K562 (cell line): ENCODE data around the gene WFDC1. TPM values are rescaled to one million over a fixed set of nuclear protein-coding genes. Genes with fewer than 3 reads are reported as not detected.

Experiments
- ATAC-seq: fragments of 200-7000 bp; cut with Tn5 transposase; 3 replicates; pipeline ENCODE4 v1.9.1; 2020; ENCODE audit warnings: moderate library complexity
- BruUV-seq: library from RNA; stranded (reverse); fragments of 400-500 nt; replicated peaks from 2 replicates; lab custom pipeline; 2021; lab: Mats Ljungman, UMichigan
- CTCF ChIA-PET: fragments of 300-600 bp; formaldehyde crosslinking; extraction: SDS; loops from one replicate; lab custom pipeline; 2021; ENCODE audit warnings: low intra/inter-chr PET ratio; lab: Yijun Ruan, JAX
- POLR2A ChIA-PET: fragments of 300-600, 350-650 bp; sonication (Branson Sonifier 250); formaldehyde crosslinking; extraction: SDS; loops from one replicate; lab custom pipeline; 2021; ENCODE audit warnings: antibody characterized with exemption, inconsistent platforms; lab: Yijun Ruan, JAX
- DNase-seq, 4 experiments: peaks; one replicate each; pipeline versions ENCODE4 v3.0.0 to v3.0.0-alpha.2; 2011 to 2018; ENCODE audit warnings: low spot score in 3 of 4, mixed read lengths in 3 of 4; ENCODE audit errors: extremely low read depth in 1 of 4
- FAIRE-seq: peaks from 2 replicates; lab custom pipeline; 2011; peaks lifted over from hg19 to GRCh38; lab: Jason Lieb, UNC
- H2AFZ ChIP-seq: 2 replicates; pipeline ENCODE4 v1.6.0; 2011; ENCODE audit warnings: low read depth, low read length, control low read depth, inconsistent platforms
- H3K27ac ChIP-seq: fragments of 200-600 bp; 3 replicates; pipeline ENCODE4 v1.8.0; 2011; ENCODE audit warnings: low read depth, mild to moderate bottlenecking, control low read depth, inconsistent platforms, low read length, moderate library complexity, mixed read lengths; ENCODE audit errors: extremely low read depth
- H3K27me3 ChIP-seq, 2 experiments: fragments of 300-600 bp in 1 of 2; 2 replicates in 1 of 2; 3 replicates in 1 of 2; pipeline versions ENCODE4 v1.6.0 to v1.8.0; 2011; ENCODE audit warnings: inconsistent platforms in 2 of 2, low read length in 2 of 2, mild to moderate bottlenecking in 1 of 2, mixed read lengths in 1 of 2, moderate library complexity in 1 of 2; ENCODE audit not compliant: control insufficient read depth in 2 of 2, insufficient read depth in 2 of 2
- H3K36me3 ChIP-seq: fragments of 300-600 bp; 3 replicates; pipeline ENCODE4 v1.8.0; 2011; ENCODE audit warnings: mild to moderate bottlenecking, low read length, inconsistent platforms; ENCODE audit not compliant: control insufficient read depth, insufficient read depth
- H3K4me1 ChIP-seq, 2 experiments: fragments of 200-600 bp in 1 of 2; replicated peaks in 1 of 2; 2 replicates in 1 of 2; 3 replicates in 1 of 2; pipeline versions ENCODE4 v1.5.1 to v1.8.0; 2011; ENCODE audit warnings: inconsistent platforms in 2 of 2, low read length in 2 of 2, mild to moderate bottlenecking in 1 of 2, mixed read lengths in 1 of 2, moderate library complexity in 1 of 2; ENCODE audit not compliant: control insufficient read depth in 2 of 2, insufficient read depth in 2 of 2
- H3K4me2 ChIP-seq: 2 replicates; pipeline ENCODE4 v1.6.1; 2011; ENCODE audit warnings: low read length, control low read depth, inconsistent platforms, mixed read lengths; ENCODE audit not compliant: insufficient read depth
- H3K4me3 ChIP-seq: fragments of 200-600 bp; sonication (generic), shearing (Covaris generic); 2 replicates; pipeline ENCODE4 v1.5.1; 2016; ENCODE audit warnings: control low read depth, inconsistent platforms
- H3K79me2 ChIP-seq: fragments of 200-600 bp; 3 replicates; pipeline ENCODE4 v1.8.0; 2011; ENCODE audit warnings: low read length, inconsistent platforms; ENCODE audit not compliant: control insufficient read depth, insufficient read depth
- H3K9ac ChIP-seq, 2 experiments: 2 replicates each; pipeline versions ENCODE4 v1.6.0 to v1.6.1; 2011; ENCODE audit warnings: low read depth in 2 of 2, low read length in 2 of 2, control low read depth in 1 of 2, inconsistent platforms in 1 of 2, mild to moderate bottlenecking in 1 of 2, mixed read lengths in 1 of 2; ENCODE audit not compliant: insufficient read depth in 1 of 2
- H3K9me1 ChIP-seq: one replicate; pipeline ENCODE4 v1.6.0; 2011; ENCODE audit warnings: inconsistent platforms, mild to moderate bottlenecking, low read length, moderate library complexity; ENCODE audit not compliant: control insufficient read depth, insufficient read depth
- H3K9me3 ChIP-seq: replicated peaks from 2 replicates; pipeline ENCODE4 v1.5.1; 2011; ENCODE audit warnings: low read depth, low read length, inconsistent platforms; ENCODE audit not compliant: control insufficient read depth, insufficient read depth
- H4K20me1 ChIP-seq: replicated peaks from 2 replicates; pipeline ENCODE4 v1.6.1; 2011; ENCODE audit warnings: low read length, inconsistent platforms, mixed read lengths; ENCODE audit not compliant: control insufficient read depth, insufficient read depth
- ARID1B ChIP-seq: fragments of 450-650 bp; IDR thresholded peaks from 2 replicates; pipeline ENCODE4 v1.6.1; 2016; ENCODE audit warnings: antibody characterized with exemption, mild to moderate bottlenecking, inconsistent platforms
- ETV1 ChIP-seq: fragments of 450-650 bp; conservative IDR thresholded peaks from 2 replicates; pipeline ENCODE4 v1.6.1; 2016; ENCODE audit warnings: missing genetic modification characterization, control low read depth, low read depth, missing compliant biosample characterization
- KLF10 ChIP-seq: fragments of 250-450 bp; sonication (Bioruptor Pico); IDR thresholded peaks from 2 replicates; pipeline ENCODE4 v1.6.1; 2021; ENCODE audit warnings: matching md5 sums
- OTX1 ChIP-seq: fragments of 450-650 bp; formaldehyde crosslinking; IDR thresholded peaks from 2 replicates; pipeline ENCODE4 v1.4.0; 2022; ENCODE audit warnings: mild to moderate bottlenecking
- RBM34 ChIP-seq: fragments of 200-400 bp; formaldehyde crosslinking; IDR thresholded peaks from 2 replicates; pipeline ENCODE4 v1.6.1; 2018; ENCODE audit warnings: low read length, borderline replicate concordance; ENCODE audit not compliant: insufficient read depth
- RFX7 ChIP-seq: fragments of 250-450 bp; sonication (Bioruptor Pico); IDR thresholded peaks from 2 replicates; pipeline ENCODE4 v1.5.1; 2021; ENCODE audit warnings: mild to moderate bottlenecking
- ZNF395 ChIP-seq: fragments of 200-800 bp; sonication (Bioruptor generic); IDR thresholded peaks from 2 replicates; pipeline ENCODE4 v1.6.1; 2017; ENCODE audit warnings: missing genetic modification characterization, missing compliant biosample characterization
- ZNF436 ChIP-seq: fragments of 250-450, 450-650 bp; sonication (Bioruptor Pico); formaldehyde crosslinking; IDR thresholded peaks from 2 replicates; pipeline ENCODE4 v1.7.0; 2020; ENCODE audit warnings: mild to moderate bottlenecking
- ZNF766 ChIP-seq: fragments of 200-800 bp; sonication (Bioruptor generic); conservative IDR thresholded peaks from 2 replicates; pipeline ENCODE4 v1.6.1; 2016; ENCODE audit warnings: missing genetic modification characterization, missing compliant biosample characterization
- WGBS: fragments of 100-300 bp; shearing (Covaris generic); methylation state at CpG from one replicate; pipeline ENCODE4 v1.1.6; 2016; ENCODE audit warnings: low coverage, mixed read lengths; ENCODE audit not compliant: insufficient coverage; ENCODE audit errors: missing lambda C conversion rate; 5-methylcytosine and 5-hydroxymethylcytosine counted together
- in situ Hi-C: fragments of 300-500 bp; cut with MboI; formaldehyde crosslinking; loops from 4 replicates; pipeline ENCODE4 v1.15.0; 2018; ENCODE audit warnings: inconsistent platforms, mixed read lengths
- intact Hi-C: fragments of 100-400 bp; cut with micrococcal nuclease; formaldehyde crosslinking; loops from 2 replicates; pipeline ENCODE4 v1.14.2; 2022
- polyA plus RNA-seq, 8 experiments: library from polyadenylated mRNA; depleted of rRNA in 4 of 8; stranded (reverse) in 5 of 8; unstranded in 3 of 8; fragments of >200 nt; fragmentation: Nextera tagmentation in 2 of 8; fragmentation: Illumina TruSeq in 1 of 8; extraction: Ambion mirVana in 2 of 8; extraction: Trizol in 1 of 8; gene quantifications; 2 replicates each; pipeline versions ENCODE4 v1.2.1 to v1.2.3, GENCODE V29; 2011 to 2014; ENCODE audit warnings: inconsistent platforms in 1 of 8, missing spikeins in 1 of 8
- total RNA-seq, 7 experiments: library from RNA; depleted of rRNA in 6 of 7; stranded (reverse); fragments of >200 nt in 6 of 7; fragmentation: Illumina TruSeq in 2 of 7; extraction: Trizol in 2 of 7; gene quantifications; 2 replicates each; pipeline versions ENCODE4 v1.2.1 to v1.2.3, GENCODE V29; 2011 to 2021; ENCODE audit warnings: low replicate concordance in 1 of 7
- TF ChIP-seq, protein P1 (sequence below): fragments of 450-650 bp; formaldehyde crosslinking; IDR thresholded peaks from 2 replicates; pipeline ENCODE4 v1.4.0; 2022; ENCODE audit warnings: missing genetic modification characterization
- TF ChIP-seq, protein P2 (sequence below), 2 experiments: fragments of 450-650 bp in 1 of 2; sonication (generic) in 1 of 2; formaldehyde crosslinking; conservative IDR thresholded peaks; 2 replicates each; pipeline versions ENCODE4 v1.4.0 to v1.8.1; 2020 to 2022; ENCODE audit warnings: mild to moderate bottlenecking in 1 of 2, missing genetic modification reagents in 1 of 2
- TF ChIP-seq, protein P3 (sequence below): sonication (generic); formaldehyde crosslinking; IDR thresholded peaks from 2 replicates; pipeline ENCODE4 v1.5.0; 2020; ENCODE audit warnings: missing genetic modification reagents
- TF ChIP-seq, protein P4 (sequence below): fragments of 250-450 bp; sonication (Bioruptor Pico); IDR thresholded peaks from 2 replicates; pipeline ENCODE4 v1.5.1; 2021; ENCODE audit warnings: mild to moderate bottlenecking

WFDC1 gene
- total and polyA plus RNA-seq, 9 of the 15 experiments (the other 6 are each of a cell fraction or from before 2014, with no cell fraction given): not detected

DNA sequence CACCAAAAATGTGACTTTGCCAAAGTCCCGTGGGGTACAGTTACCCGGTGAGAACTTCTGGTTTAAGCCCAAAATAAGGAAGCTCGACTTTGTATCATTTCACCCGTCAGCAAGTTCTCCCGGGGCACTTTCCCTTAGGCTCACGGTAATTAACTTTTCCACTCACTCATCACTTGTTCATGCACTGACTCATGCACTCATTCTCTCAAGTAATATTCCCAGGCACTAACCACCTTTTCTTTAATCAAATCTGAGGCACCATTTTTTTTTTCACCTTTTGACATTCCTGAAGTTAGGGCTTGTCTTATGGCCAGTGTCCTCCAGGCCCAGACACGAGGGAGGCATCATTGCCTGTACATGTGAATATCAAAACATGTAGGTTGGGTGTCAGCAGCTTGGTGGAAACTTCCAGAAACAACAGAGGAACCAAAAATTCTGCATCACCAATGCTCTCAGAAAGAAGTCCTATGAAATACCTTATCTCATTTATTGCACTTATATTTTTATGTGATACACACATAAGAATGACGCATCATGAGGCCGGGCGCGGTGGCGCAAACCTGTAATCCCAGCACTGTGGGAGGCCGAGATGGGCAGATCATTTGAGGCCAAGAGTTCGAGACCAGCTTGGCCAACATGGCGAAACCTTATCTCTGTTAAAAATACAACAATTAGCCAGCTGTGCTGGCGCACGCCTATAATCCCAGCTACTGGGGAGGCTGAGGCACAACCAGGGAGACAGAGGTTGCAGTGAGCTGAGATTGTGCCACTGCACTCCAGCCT lies 37.5 kb downstream of the WFDC1 start:
- no peak overlapping the region for H3K27ac ChIP-seq
- no peaks in the 10 kb centered on the region for H3K36me3 ChIP-seq
- DNase-seq (no peak), ATAC-seq (no peak), FAIRE-seq (no peak)
- H3K4me2 ChIP-seq: no peak overlapping the region
- no peak overlapping the region for H3K9ac ChIP-seq
- H3K4me1 ChIP-seq: peaks cover 0 to 3% of the 10 kb centered on the region in 2 experiments; a peak in 1 of 5 replicates
- no peaks in the 10 kb centered on the region for H3K9me1 ChIP-seq
- intact Hi-C loops: no loop called here
- H3K27me3 ChIP-seq: peaks cover 48 to 64% of the 10 kb centered on the region in 2 experiments
- H3K9me3 ChIP-seq: no peaks in the 10 kb centered on the region; the same call in 1 of the 2 replicates
- CTCF ChIA-PET: no interaction called here
- no peak overlapping the region for H3K4me3 ChIP-seq
- no peak overlapping the region for H2AFZ ChIP-seq
- no peaks in the 10 kb centered on the region for H3K79me2 ChIP-seq
- POLR2A ChIA-PET: no interaction called here
- BruUV-seq: no TSS peak
- 3% methylated on average over 17 of the region's 17 CpGs for WGBS
- in situ Hi-C loops: no loop called here
- H4K20me1 ChIP-seq: no peaks in the 10 kb centered on the region; the same call in 1 of the 2 replicates
- TF ChIP-seq RFX7 (no peak), KLF10 (CRISPR knock-in tag) (no peak), ZNF766 (CRISPR knock-in tag) (no peak), ZNF395 (CRISPR knock-in tag) (no peak), ZNF436 (CRISPR knock-in tag) (no peak), RBM34 (no peak), ETV1 (tag) (no peak), ARID1B (no peak), OTX1 (CRISPR knock-in tag) (no peak)
- TF ChIP-seq, protein P1, sequence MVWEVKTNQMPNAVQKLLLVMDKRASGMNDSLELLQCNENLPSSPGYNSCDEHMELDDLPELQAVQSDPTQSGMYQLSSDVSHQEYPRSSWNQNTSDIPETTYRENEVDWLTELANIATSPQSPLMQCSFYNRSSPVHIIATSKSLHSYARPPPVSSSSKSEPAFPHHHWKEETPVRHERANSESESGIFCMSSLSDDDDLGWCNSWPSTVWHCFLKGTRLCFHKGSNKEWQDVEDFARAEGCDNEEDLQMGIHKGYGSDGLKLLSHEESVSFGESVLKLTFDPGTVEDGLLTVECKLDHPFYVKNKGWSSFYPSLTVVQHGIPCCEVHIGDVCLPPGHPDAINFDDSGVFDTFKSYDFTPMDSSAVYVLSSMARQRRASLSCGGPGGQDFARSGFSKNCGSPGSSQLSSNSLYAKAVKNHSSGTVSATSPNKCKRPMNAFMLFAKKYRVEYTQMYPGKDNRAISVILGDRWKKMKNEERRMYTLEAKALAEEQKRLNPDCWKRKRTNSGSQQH (CRISPR knock-in tag): no peak
- TF ChIP-seq, protein P2, sequence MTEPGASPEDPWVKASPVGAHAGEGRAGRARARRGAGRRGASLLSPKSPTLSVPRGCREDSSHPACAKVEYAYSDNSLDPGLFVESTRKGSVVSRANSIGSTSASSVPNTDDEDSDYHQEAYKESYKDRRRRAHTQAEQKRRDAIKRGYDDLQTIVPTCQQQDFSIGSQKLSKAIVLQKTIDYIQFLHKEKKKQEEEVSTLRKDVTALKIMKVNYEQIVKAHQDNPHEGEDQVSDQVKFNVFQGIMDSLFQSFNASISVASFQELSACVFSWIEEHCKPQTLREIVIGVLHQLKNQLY (CRISPR knock-in tag; conservative IDR thresholded peaks at IDR 0.05): no peak
- TF ChIP-seq, protein P3, sequence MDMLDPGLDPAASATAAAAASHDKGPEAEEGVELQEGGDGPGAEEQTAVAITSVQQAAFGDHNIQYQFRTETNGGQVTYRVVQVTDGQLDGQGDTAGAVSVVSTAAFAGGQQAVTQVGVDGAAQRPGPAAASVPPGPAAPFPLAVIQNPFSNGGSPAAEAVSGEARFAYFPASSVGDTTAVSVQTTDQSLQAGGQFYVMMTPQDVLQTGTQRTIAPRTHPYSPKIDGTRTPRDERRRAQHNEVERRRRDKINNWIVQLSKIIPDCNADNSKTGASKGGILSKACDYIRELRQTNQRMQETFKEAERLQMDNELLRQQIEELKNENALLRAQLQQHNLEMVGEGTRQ (CRISPR knock-in tag): no peak
- TF ChIP-seq, protein P4, sequence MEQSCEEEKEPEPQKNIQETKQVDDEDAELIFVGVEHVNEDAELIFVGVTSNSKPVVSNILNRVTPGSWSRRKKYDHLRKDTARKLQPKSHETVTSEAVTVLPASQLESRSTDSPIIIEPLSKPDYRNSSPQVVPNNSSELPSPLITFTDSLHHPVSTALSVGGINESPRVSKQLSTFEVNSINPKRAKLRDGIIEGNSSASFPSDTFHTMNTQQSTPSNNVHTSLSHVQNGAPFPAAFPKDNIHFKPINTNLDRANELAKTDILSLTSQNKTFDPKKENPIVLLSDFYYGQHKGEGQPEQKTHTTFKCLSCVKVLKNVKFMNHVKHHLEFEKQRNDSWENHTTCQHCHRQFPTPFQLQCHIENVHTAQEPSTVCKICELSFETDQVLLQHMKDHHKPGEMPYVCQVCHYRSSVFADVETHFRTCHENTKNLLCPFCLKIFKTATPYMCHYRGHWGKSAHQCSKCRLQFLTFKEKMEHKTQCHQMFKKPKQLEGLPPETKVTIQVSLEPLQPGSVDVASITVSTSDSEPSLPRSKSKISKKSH: no peak
